ENCODE measurements around the gene VGF.
A peak's percentile ranks its signal among the peaks of the same experiment; 100 is the strongest.

VGF gene

DNA sequence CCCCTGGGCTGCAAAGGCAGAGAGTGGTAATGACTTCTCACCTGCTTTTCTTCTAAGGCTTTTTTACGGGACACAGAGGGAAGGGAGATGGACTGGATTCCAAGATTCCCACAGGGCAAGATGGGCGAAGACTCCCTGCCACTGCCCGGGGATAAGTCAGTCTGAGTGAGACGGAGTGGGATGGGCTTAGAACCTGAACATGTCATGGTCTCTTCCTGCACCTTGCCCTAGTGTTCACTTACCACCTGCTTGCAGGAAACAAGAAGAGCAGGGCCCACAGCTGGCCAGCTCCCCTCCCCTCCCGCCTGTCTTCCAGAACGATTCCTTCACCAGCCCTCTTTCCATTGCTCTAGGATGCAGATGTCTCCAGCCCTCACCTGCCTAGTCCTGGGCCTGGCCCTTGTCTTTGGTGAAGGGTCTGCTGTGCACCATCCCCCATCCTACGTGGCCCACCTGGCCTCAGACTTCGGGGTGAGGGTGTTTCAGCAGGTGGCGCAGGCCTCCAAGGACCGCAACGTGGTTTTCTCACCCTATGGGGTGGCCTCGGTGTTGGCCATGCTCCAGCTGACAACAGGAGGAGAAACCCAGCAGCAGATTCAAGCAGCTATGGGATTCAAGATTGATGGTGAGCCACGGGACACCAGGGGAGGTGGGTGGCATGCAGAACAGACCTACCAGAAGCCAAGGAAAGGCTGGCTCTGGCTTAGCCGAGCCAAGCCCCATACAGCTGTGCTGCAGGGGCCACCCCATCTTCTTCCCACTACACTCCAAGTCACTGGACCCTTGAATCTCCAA is 37.1 kb downstream of the VGF start:
- no peaks in the 10 kb centered on the region for H3K27me3 ChIP-seq
- peak overlapping the region; percentile 89 to 98 for H3K27ac ChIP-seq
- intact Hi-C loops (cut with DNase I; ENCODE audit: low total_unique reads) = no loop called here
- H3K9me3 ChIP-seq = no peaks in the 10 kb centered on the region
- H3K36me3 ChIP-seq = peaks cover 13 to 28% (median 19%) of the 10 kb centered on the region in 3 donors
- TF ChIP-seq, protein P1, sequence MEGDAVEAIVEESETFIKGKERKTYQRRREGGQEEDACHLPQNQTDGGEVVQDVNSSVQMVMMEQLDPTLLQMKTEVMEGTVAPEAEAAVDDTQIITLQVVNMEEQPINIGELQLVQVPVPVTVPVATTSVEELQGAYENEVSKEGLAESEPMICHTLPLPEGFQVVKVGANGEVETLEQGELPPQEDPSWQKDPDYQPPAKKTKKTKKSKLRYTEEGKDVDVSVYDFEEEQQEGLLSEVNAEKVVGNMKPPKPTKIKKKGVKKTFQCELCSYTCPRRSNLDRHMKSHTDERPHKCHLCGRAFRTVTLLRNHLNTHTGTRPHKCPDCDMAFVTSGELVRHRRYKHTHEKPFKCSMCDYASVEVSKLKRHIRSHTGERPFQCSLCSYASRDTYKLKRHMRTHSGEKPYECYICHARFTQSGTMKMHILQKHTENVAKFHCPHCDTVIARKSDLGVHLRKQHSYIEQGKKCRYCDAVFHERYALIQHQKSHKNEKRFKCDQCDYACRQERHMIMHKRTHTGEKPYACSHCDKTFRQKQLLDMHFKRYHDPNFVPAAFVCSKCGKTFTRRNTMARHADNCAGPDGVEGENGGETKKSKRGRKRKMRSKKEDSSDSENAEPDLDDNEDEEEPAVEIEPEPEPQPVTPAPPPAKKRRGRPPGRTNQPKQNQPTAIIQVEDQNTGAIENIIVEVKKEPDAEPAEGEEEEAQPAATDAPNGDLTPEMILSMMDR (IDR thresholded peaks at IDR 0.05) = no peak
- peak overlapping the region; percentile 48 to 63 for H3K4me3 ChIP-seq
- DNase-seq = no peak
- H3K4me1 ChIP-seq = peaks cover 5 to 89% (median 47%) of the 10 kb centered on the region in 4 donors

DNA sequence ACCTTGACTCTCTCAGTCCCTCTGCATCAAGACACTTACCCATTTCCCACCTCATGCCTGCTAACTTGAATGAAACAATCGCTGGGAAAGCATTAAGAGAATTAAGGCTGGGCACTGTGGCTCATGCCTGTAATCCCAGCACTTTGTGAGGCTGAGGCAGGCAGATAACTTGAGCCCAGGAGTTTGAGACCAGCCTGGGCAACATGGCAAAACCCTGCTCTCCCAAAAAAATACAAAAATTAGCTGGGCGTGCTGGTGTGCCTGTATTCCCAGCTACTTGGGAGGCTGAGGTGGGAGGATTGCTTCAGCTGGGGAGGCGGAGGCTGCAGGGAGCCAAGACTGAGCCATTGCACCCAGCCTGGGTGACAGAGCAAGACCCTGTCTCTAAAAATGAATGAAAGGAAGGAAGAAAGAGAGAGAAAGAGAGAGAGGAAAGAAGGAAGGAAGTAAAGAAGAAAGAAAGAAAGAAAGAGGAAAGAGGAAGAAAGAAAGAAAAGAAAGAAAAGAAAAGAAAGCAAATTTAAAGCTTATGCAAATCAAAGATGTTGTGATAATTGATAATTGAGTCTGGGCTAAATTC is 37.8 kb downstream of the VGF start:
- Histone ChIP-seq H3K4me1 (peaks cover 5 to 96% (median 54%) of the 10 kb centered on the region in 4 donors), H3K27me3 (no peaks in the 10 kb centered on the region), H3K9me3 (no peaks in the 10 kb centered on the region), H3K27ac (peak overlapping the region; percentile 89 to 98), H3K4me3 (peak overlapping the region; percentile 48 to 63), H3K36me3 (peaks cover 7 to 22% (median 19%) of the 10 kb centered on the region in 3 donors)
- intact Hi-C loops (cut with DNase I; ENCODE audit: low total_unique reads) = no loop called here
- DNase-seq = no peak
- TF ChIP-seq, protein P1 (IDR thresholded peaks at IDR 0.05) = no peak

DNA sequence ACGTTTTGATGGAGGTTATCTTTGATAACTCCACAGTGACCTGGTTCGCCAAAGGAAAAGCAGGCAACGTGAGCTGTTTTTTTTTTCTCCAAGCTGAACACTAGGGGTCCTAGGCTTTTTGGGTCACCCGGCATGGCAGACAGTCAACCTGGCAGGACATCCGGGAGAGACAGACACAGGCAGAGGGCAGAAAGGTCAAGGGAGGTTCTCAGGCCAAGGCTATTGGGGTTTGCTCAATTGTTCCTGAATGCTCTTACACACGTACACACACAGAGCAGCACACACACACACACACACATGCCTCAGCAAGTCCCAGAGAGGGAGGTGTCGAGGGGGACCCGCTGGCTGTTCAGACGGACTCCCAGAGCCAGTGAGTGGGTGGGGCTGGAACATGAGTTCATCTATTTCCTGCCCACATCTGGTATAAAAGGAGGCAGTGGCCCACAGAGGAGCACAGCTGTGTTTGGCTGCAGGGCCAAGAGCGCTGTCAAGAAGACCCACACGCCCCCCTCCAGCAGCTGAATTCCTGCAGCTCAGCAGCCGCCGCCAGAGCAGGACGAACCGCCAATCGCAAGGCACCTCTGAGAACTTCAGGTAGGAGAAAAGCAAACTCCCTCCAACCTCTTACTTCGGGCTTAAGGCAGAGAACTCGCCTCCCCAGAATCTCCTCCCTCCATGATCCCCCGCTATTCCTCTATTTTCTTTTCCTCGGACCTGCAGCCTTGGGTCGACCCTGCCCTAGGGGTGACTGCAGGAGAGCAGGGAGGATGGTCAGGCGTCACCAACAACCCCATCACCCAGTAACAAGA is 38.5 kb downstream of the VGF start, which contains the start of gene SERPINE1:
TSS of gene SERPINE1 (plus strand) at position 454 of the 809 bp plus-strand sequence. CDS start 1,290 bp downstream, outside the sequence.
- Histone ChIP-seq H3K4me3 (peak within 1 kb of the TSS; percentile 48 to 63), H3K9me3 (no peaks in the 10 kb centered on the region), H3K27ac (peak within 1 kb of the TSS; percentile 89 to 98), H3K36me3 (peaks cover 2 to 17% (median 16%) of the 10 kb centered on the region in 3 donors), H3K4me1 (peaks cover 5 to 97% (median 59%) of the 10 kb centered on the region in 4 donors), H3K27me3 (no peaks in the 10 kb centered on the region)
- DNase-seq = peak; percentile 97 to 98
- TF ChIP-seq, protein P1 (IDR thresholded peaks at IDR 0.05) = peak in 1 of 2 experiments; percentile 22
- intact Hi-C loops (cut with DNase I; ENCODE audit: low total_unique reads) = no loop called here

DNA sequence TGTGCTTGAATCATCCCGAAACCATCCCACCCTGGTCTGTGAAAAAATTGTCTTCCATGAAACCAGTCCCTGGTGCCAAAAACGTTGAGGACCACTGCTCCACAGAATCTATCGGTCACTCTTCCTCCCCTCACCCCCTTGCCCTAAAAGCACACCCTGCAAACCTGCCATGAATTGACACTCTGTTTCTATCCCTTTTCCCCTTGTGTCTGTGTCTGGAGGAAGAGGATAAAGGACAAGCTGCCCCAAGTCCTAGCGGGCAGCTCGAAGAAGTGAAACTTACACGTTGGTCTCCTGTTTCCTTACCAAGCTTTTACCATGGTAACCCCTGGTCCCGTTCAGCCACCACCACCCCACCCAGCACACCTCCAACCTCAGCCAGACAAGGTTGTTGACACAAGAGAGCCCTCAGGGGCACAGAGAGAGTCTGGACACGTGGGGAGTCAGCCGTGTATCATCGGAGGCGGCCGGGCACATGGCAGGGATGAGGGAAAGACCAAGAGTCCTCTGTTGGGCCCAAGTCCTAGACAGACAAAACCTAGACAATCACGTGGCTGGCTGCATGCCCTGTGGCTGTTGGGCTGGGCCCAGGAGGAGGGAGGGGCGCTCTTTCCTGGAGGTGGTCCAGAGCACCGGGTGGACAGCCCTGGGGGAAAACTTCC is 39.2 kb downstream of the VGF start:
- H3K27ac ChIP-seq = peak overlapping the region; percentile 89 to 98
- H3K36me3 ChIP-seq = peaks cover 0 to 10% (median 10%) of the 10 kb centered on the region in 3 donors
- no peaks in the 10 kb centered on the region for H3K9me3 ChIP-seq
- intact Hi-C loops (cut with DNase I; ENCODE audit: low total_unique reads) = no loop called here
- peaks cover 5 to 96% (median 64%) of the 10 kb centered on the region in 4 donors for H3K4me1 ChIP-seq
- TF ChIP-seq, protein P1 (IDR thresholded peaks at IDR 0.05) = peak in 1 of 2 experiments; percentile 32
- peak overlapping the region; percentile 48 to 63 for H3K4me3 ChIP-seq
- peak; percentile 71 to 86 for DNase-seq
- no peaks in the 10 kb centered on the region for H3K27me3 ChIP-seq
